ENCODE data around the gene CEMIP. TPM values are rescaled to one million over a fixed set of nuclear protein-coding genes. Genes with fewer than 3 reads are reported as not detected.

The CEMIP gene
- total RNA-seq, 1 experiment from 2014 or later: 3.5 TPM

DNA sequence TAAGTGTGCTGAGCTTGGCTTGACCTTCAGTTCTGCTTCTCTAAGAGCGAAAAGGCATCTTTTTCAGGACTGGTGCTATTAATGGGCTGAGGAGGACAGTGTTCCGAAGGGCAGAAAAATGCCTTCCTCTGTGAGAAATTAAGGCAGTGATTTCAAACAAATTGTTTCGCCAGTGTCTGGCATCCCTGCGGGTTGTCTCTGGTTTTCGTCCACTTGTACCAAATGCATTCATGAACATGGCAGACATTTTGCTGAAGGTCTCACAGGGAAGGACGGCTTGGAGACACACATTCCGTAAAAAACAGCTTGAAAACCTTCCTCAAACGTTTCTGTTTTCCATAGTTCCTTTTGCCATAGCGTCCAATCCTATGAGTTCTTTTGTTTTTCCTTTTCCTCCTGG lies 57.1 kb downstream of the CEMIP start:
- CTCF ChIA-PET: no interaction called here
- ATAC-seq: no peak

More for the DNA sequence above, 57.1 kb downstream of the CEMIP start:
- Histone ChIP-seq H2AFZ (ENCODE audit: low read depth, low read length, poor library complexity, severe bottlenecking) (no peak overlapping the region), H3K27ac (ENCODE audit: low read depth, low read length) (no peak overlapping the region), H3K4me3 (replicated peaks in 1 of 2; ENCODE audit: low read depth in 1 of 2, low read length in 2 of 2) (no peak overlapping the region), H3K9ac (ENCODE audit: low read length) (no peak overlapping the region), H3K4me1 (ENCODE audit: control insufficient read depth in 1 of 2, insufficient read depth in 2 of 2, low read length in 2 of 2) (peaks cover 16 to 39% of the 10 kb centered on the region in 2 experiments), H3K27me3 (ENCODE audit: insufficient read depth, low read length) (no peaks in the 10 kb centered on the region), H3K9me3 (ENCODE audit: control insufficient read depth in 1 of 2, insufficient read depth in 1 of 2, low read depth in 1 of 2, low read length in 2 of 2) (no peaks in the 10 kb centered on the region), H4K20me1 (ENCODE audit: insufficient read depth) (no peaks in the 10 kb centered on the region), H3K4me2 (ENCODE audit: low read length) (no peak overlapping the region), H3K36me3 (ENCODE audit: control insufficient read depth in 1 of 2, insufficient read depth in 2 of 2, low read length in 2 of 2) (no peaks in the 10 kb centered on the region), H3K79me2 (ENCODE audit: insufficient read depth, low read length) (no peaks in the 10 kb centered on the region), H3K9me2 (ENCODE audit: insufficient read depth) (no peaks in the 10 kb centered on the region)
- BruUV-seq (replicated peaks): no TSS peak
- ChIA-PET POLR2A (interaction anchor here (1.8 kb wide), 1 partner anchor 8 kb away, joined by 5 read pairs; no protein-coding TSS in a partner anchor), RAD21 (ENCODE audit: low non-redundant PET in 1 of 2, low total read pairs in 2 of 2, uncharacterized antibody in 2 of 2, unreplicated experiment in 2 of 2) (no interaction called here)
- no peak for DNase-seq (ENCODE audit: low read depth, low spot score)
- no peak for TF ChIP-seq YY1 (IDR thresholded peaks at IDR 0.05; ENCODE audit: extremely low read depth, insufficient replicate concordance, low read depth, low read length)
- TF ChIP-seq, protein P1, sequence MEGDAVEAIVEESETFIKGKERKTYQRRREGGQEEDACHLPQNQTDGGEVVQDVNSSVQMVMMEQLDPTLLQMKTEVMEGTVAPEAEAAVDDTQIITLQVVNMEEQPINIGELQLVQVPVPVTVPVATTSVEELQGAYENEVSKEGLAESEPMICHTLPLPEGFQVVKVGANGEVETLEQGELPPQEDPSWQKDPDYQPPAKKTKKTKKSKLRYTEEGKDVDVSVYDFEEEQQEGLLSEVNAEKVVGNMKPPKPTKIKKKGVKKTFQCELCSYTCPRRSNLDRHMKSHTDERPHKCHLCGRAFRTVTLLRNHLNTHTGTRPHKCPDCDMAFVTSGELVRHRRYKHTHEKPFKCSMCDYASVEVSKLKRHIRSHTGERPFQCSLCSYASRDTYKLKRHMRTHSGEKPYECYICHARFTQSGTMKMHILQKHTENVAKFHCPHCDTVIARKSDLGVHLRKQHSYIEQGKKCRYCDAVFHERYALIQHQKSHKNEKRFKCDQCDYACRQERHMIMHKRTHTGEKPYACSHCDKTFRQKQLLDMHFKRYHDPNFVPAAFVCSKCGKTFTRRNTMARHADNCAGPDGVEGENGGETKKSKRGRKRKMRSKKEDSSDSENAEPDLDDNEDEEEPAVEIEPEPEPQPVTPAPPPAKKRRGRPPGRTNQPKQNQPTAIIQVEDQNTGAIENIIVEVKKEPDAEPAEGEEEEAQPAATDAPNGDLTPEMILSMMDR (IDR thresholded peaks at IDR 0.05 in 2 of 3, conservative IDR thresholded peaks at IDR 0.05 in 1 of 3; ENCODE audit: borderline replicate concordance in 1 of 3, insufficient read depth in 1 of 3, low read depth in 2 of 3, low read length in 2 of 3): no peak
- TF ChIP-seq TCF7L2 (IDR thresholded peaks at IDR 0.05; ENCODE audit: borderline replicate concordance, extremely low read depth, insufficient read depth, insufficient read length): no peak
- no peak for TF ChIP-seq ZNF274 (IDR thresholded peaks at IDR 0.05; ENCODE audit: low read depth, low read length)
- TF ChIP-seq POLR2AphosphoS5 (IDR thresholded peaks at IDR 0.05; ENCODE audit: low read depth, low read length): no peak
- TF ChIP-seq SP1 (IDR thresholded peaks at IDR 0.05; ENCODE audit: low read depth): no peak
- TF ChIP-seq, protein P2, sequence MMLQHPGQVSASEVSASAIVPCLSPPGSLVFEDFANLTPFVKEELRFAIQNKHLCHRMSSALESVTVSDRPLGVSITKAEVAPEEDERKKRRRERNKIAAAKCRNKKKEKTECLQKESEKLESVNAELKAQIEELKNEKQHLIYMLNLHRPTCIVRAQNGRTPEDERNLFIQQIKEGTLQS (IDR thresholded peaks at IDR 0.05): no peak
- no peak for TF ChIP-seq POLR2A (IDR thresholded peaks at IDR 0.05; ENCODE audit: borderline replicate concordance, extremely low read depth, insufficient read depth, insufficient read length)
- TF ChIP-seq, protein P3, sequence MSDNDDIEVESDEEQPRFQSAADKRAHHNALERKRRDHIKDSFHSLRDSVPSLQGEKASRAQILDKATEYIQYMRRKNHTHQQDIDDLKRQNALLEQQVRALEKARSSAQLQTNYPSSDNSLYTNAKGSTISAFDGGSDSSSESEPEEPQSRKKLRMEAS (IDR thresholded peaks at IDR 0.05): no peak
- TF ChIP-seq, protein P4, sequence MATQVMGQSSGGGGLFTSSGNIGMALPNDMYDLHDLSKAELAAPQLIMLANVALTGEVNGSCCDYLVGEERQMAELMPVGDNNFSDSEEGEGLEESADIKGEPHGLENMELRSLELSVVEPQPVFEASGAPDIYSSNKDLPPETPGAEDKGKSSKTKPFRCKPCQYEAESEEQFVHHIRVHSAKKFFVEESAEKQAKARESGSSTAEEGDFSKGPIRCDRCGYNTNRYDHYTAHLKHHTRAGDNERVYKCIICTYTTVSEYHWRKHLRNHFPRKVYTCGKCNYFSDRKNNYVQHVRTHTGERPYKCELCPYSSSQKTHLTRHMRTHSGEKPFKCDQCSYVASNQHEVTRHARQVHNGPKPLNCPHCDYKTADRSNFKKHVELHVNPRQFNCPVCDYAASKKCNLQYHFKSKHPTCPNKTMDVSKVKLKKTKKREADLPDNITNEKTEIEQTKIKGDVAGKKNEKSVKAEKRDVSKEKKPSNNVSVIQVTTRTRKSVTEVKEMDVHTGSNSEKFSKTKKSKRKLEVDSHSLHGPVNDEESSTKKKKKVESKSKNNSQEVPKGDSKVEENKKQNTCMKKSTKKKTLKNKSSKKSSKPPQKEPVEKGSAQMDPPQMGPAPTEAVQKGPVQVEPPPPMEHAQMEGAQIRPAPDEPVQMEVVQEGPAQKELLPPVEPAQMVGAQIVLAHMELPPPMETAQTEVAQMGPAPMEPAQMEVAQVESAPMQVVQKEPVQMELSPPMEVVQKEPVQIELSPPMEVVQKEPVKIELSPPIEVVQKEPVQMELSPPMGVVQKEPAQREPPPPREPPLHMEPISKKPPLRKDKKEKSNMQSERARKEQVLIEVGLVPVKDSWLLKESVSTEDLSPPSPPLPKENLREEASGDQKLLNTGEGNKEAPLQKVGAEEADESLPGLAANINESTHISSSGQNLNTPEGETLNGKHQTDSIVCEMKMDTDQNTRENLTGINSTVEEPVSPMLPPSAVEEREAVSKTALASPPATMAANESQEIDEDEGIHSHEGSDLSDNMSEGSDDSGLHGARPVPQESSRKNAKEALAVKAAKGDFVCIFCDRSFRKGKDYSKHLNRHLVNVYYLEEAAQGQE (IDR thresholded peaks at IDR 0.05; ENCODE audit: low read depth): no peak
- no peak for TF ChIP-seq ELF1 (IDR thresholded peaks at IDR 0.05; ENCODE audit: borderline replicate concordance, low read depth)
- no peak for TF ChIP-seq FOSL1 (IDR thresholded peaks at IDR 0.05; ENCODE audit: low read depth)
- intact Hi-C loops (cut with micrococcal nuclease): no loop called here

All from HCT116 (cell line).